NB4 (cell line): ENCODE data around the gene AFF2.

Source experiments
- CTCF ChIP-seq: IDR thresholded peaks from one replicate; pipeline ENCODE4 v1.5.1; 2012; ENCODE audit warnings: low read depth, low read length
- POLR2A ChIP-seq: IDR thresholded peaks from 2 replicates; pipeline ENCODE4 v1.6.1; 2011; ENCODE audit warnings: mild to moderate bottlenecking; ENCODE audit not compliant: insufficient read length; ENCODE audit errors: extremely low read depth

- TF ChIP-seq POLR2A: no peak
- no peak for TF ChIP-seq CTCF
Observed at GRCh38 chrX:148923631-148924030, 423.2 kb downstream of the AFF2 start.
